ENCODE measurements around the gene CCNA1. TPM values are rescaled to one million over a fixed set of nuclear protein-coding genes. Genes with fewer than 3 reads are reported as not detected.

CCNA1 gene
- total RNA-seq, 1 donor from 2014 or later = 0.20 TPM

- H3K36me3 Mint-ChIP-seq (ENCODE audit: low read depth) = no peaks in the 10 kb centered on the region
- no peak for ATAC-seq (ENCODE audit: low read depth)
- H3K27me3 Mint-ChIP-seq = no peaks in the 10 kb centered on the region
- H3K4me1 Mint-ChIP-seq = no peaks in the 10 kb centered on the region
- no peak overlapping the region for H3K27ac Mint-ChIP-seq
- no peak overlapping the region for H3K4me3 Mint-ChIP-seq
- POLR2A ChIA-PET = no interaction called here
- DNase-seq = no peak
- CTCF ChIA-PET = no interaction called here
- H3K9me3 Mint-ChIP-seq = no peaks in the 10 kb centered on the region
- intact Hi-C loops (cut with micrococcal nuclease) = no loop called here
- no peak for TF ChIP-seq CTCF (IDR thresholded peaks at IDR 0.05)
Measured at GRCh38 chr13:36461506-36461905, 29.2 kb downstream of the CCNA1 start.

GRCh38 chr13:36475468-36475867 is 43.2 kb downstream of the CCNA1 start:
- ChIA-PET CTCF (no interaction called here), POLR2A (no interaction called here)
- Mint-ChIP-seq H3K27ac (no peak overlapping the region), H3K27me3 (no peaks in the 10 kb centered on the region), H3K4me1 (peaks cover 3% of the 10 kb centered on the region), H3K4me3 (no peak overlapping the region), H3K36me3 (ENCODE audit: low read depth) (no peaks in the 10 kb centered on the region), H3K9me3 (peaks cover 10% of the 10 kb centered on the region)
- ATAC-seq (ENCODE audit: low read depth) = no peak
- no peak for TF ChIP-seq CTCF (IDR thresholded peaks at IDR 0.05)
- no peak for DNase-seq
- intact Hi-C loops (cut with micrococcal nuclease) = no loop called here

- Mint-ChIP-seq H3K9me3 (peaks cover 10% of the 10 kb centered on the region), H3K27me3 (no peaks in the 10 kb centered on the region), H3K4me1 (peaks cover 11% of the 10 kb centered on the region), H3K27ac (no peak overlapping the region), H3K36me3 (ENCODE audit: low read depth) (no peaks in the 10 kb centered on the region), H3K4me3 (no peak overlapping the region)
- POLR2A ChIA-PET = no interaction called here
- TF ChIP-seq CTCF (IDR thresholded peaks at IDR 0.05) = no peak
- DNase-seq (no peak), ATAC-seq (ENCODE audit: low read depth) (no peak)
- CTCF ChIA-PET = no interaction called here
- intact Hi-C loops (cut with micrococcal nuclease) = no loop called here
Measured at GRCh38 chr13:36476661-36477060, 44.4 kb downstream of the CCNA1 start.

- ATAC-seq (ENCODE audit: low read depth) = no peak
- ChIA-PET POLR2A (no interaction called here), CTCF (no interaction called here)
- H3K27me3 Mint-ChIP-seq = no peaks in the 10 kb centered on the region
- H3K9me3 Mint-ChIP-seq = peaks cover 7% of the 10 kb centered on the region
- H3K27ac Mint-ChIP-seq = no peak overlapping the region
- no peak for TF ChIP-seq CTCF (IDR thresholded peaks at IDR 0.05)
- intact Hi-C loops (cut with micrococcal nuclease) = no loop called here
- H3K4me1 Mint-ChIP-seq = peaks cover 14% of the 10 kb centered on the region
- no peak overlapping the region for H3K4me3 Mint-ChIP-seq
- DNase-seq = no peak
- no peaks in the 10 kb centered on the region for H3K36me3 Mint-ChIP-seq (ENCODE audit: low read depth)
Measured at GRCh38 chr13:36480726-36481427, 48.6 kb downstream of the CCNA1 start.

GRCh38 chr13:36490055-36490454 is 57.8 kb downstream of the CCNA1 start:
- no peak for TF ChIP-seq CTCF (IDR thresholded peaks at IDR 0.05)
- Mint-ChIP-seq H3K27ac (no peak overlapping the region), H3K27me3 (peaks cover 5% of the 10 kb centered on the region), H3K4me3 (no peak overlapping the region), H3K9me3 (no peaks in the 10 kb centered on the region), H3K4me1 (no peaks in the 10 kb centered on the region), H3K36me3 (ENCODE audit: low read depth) (no peaks in the 10 kb centered on the region)
- ChIA-PET CTCF (no interaction called here), POLR2A (no interaction called here)
- ATAC-seq (ENCODE audit: low read depth) (no peak), DNase-seq (no peak)
- intact Hi-C loops (cut with micrococcal nuclease) = no loop called here

Other genes starting within 250 kb of the CCNA1 start
- gene SOHLH2, start 217.9 kb upstream of the CCNA1 start, total RNA-seq = not detected in 2 replicates
- gene CCDC169, start 134.7 kb upstream of the CCNA1 start, total RNA-seq = 0.18 TPM in 1 of 2 replicates, not detected in the other
- 17.2 and 19.8 TPM in 2 replicates for gene SPART, start 86.1 kb upstream of the CCNA1 start, total RNA-seq
- not detected in 2 replicates for gene SERTM1, start 241.5 kb downstream of the CCNA1 start, total RNA-seq